SK-N-SH (cell line): ENCODE measurements around the gene NFASC. TPM values are rescaled to one million over a fixed set of nuclear protein-coding genes. Genes with fewer than 3 reads are reported as not detected.

Experiments
- CTCF ChIA-PET: fragments of 300-600, 350-600 bp; formaldehyde crosslinking; extraction: SDS; loops from one replicate; lab custom pipeline; 2021; lab: Yijun Ruan, JAX
- POLR2A ChIA-PET: fragments of 350-600 bp; sonication (Branson Sonifier 250); formaldehyde crosslinking; extraction: SDS; loops from one replicate; lab custom pipeline; 2020; ENCODE audit warnings: antibody characterized with exemption, inconsistent platforms; lab: Yijun Ruan, JAX
- DNase-seq: peaks from one replicate; pipeline ENCODE4 v3.0.0; 2012
- H2AFZ ChIP-seq: fragments of 200-600 bp; sonication (generic); 2 replicates; pipeline ENCODE4 v1.8.1; 2016; ENCODE audit warnings: antibody characterized with exemption, mild to moderate bottlenecking, low read depth
- H3F3A ChIP-seq: fragments of 200-600 bp; sonication (generic); replicated peaks from 2 replicates; pipeline ENCODE3; 2016; ENCODE audit warnings: antibody characterized with exemption, mild to moderate bottlenecking; ENCODE audit not compliant: insufficient read depth
- H3K27ac ChIP-seq, 2 experiments: fragments of 200-500 bp in 1 of 2; fragments of 200-600 bp in 1 of 2; sonication (Bioruptor generic) in 1 of 2; sonication (generic), shearing (Covaris generic) in 1 of 2; 2 replicates each; pipeline versions ENCODE4 v1.5.1 to v1.6.1; 2014 to 2016; ENCODE audit warnings: low read depth in 2 of 2, inconsistent platforms in 1 of 2, low read length in 1 of 2, mild to moderate bottlenecking in 1 of 2, mixed read lengths in 1 of 2
- H3K27me3 ChIP-seq: fragments of 200-600 bp; sonication (generic), shearing (Covaris generic); 2 replicates; pipeline ENCODE4 v1.6.1; 2016; ENCODE audit warnings: mixed run types; ENCODE audit not compliant: insufficient read depth
- H3K36me3 ChIP-seq, 2 experiments: fragments of 200-500 bp in 1 of 2; fragments of 200-600 bp in 1 of 2; sonication (Bioruptor generic) in 1 of 2; sonication (generic) in 1 of 2; replicated peaks in 1 of 2; 2 replicates each; pipeline versions ENCODE3 to v1.5.1; 2014 to 2016; ENCODE audit warnings: low read length in 1 of 2, mild to moderate bottlenecking in 1 of 2; ENCODE audit not compliant: insufficient read depth in 2 of 2, control insufficient read depth in 1 of 2
- H3K4me1 ChIP-seq, 2 experiments: fragments of 200-500 bp in 1 of 2; fragments of 200-600 bp in 1 of 2; sonication (Bioruptor generic) in 1 of 2; sonication (generic), shearing (Covaris generic) in 1 of 2; 2 replicates each; pipeline versions ENCODE4 v1.5.1 to v1.6.1; 2014 to 2016; ENCODE audit warnings: low read depth in 1 of 2, low read length in 1 of 2, mixed run types in 1 of 2; ENCODE audit not compliant: insufficient read depth in 2 of 2, control insufficient read depth in 1 of 2
- H3K4me2 ChIP-seq: fragments of 200-600 bp; sonication (generic), shearing (Covaris generic); 2 replicates; pipeline ENCODE4 v1.6.1; 2017; ENCODE audit warnings: mixed run types
- H3K4me3 ChIP-seq, 2 experiments: fragments of 200-500 bp in 1 of 2; fragments of 200-600 bp in 1 of 2; sonication (Bioruptor generic) in 1 of 2; sonication (generic), shearing (Covaris generic) in 1 of 2; 2 replicates each; pipeline versions ENCODE4 v1.5.1 to v1.8.1; 2014 to 2016; ENCODE audit warnings: low read depth in 2 of 2, inconsistent platforms in 1 of 2, low read length in 1 of 2, mild to moderate bottlenecking in 1 of 2, mixed read lengths in 1 of 2, moderate library complexity in 1 of 2
- H3K79me2 ChIP-seq: fragments of 200-600 bp; sonication (generic); 2 replicates; pipeline ENCODE4 v1.8.1; 2017; ENCODE audit warnings: mild to moderate bottlenecking; ENCODE audit not compliant: insufficient read depth
- H3K9ac ChIP-seq: fragments of 200-600 bp; sonication (generic); 2 replicates; pipeline ENCODE4 v1.6.1; 2017; ENCODE audit warnings: mixed run types
- H3K9me2 ChIP-seq: fragments of 200-600 bp; sonication (generic); 2 replicates; pipeline ENCODE4 v1.6.1; 2017; ENCODE audit warnings: mixed run types
- H3K9me3 ChIP-seq: fragments of 200-600 bp; sonication (generic); 2 replicates; pipeline ENCODE4 v1.6.1; 2017; ENCODE audit warnings: mixed run types, mild to moderate bottlenecking, moderate library complexity
- H4K20me1 ChIP-seq: fragments of 200-600 bp; sonication (generic); 2 replicates; pipeline ENCODE4 v1.6.1; 2017; ENCODE audit warnings: mild to moderate bottlenecking, mixed run types; ENCODE audit not compliant: insufficient read depth
- CHD2 ChIP-seq: fragments of 150-350 bp; IDR thresholded peaks from 2 replicates; pipeline ENCODE4 v1.6.1; 2018; ENCODE audit warnings: low read length; ENCODE audit not compliant: partially characterized antibody
- CTCF ChIP-seq: fragments of 200-600 bp; sonication (generic); IDR thresholded peaks from 2 replicates; pipeline ENCODE4 v1.6.1; 2017; ENCODE audit warnings: antibody characterized with exemption, mild to moderate bottlenecking, moderate library complexity
- FOXJ3 ChIP-seq: sonication (generic); formaldehyde crosslinking; IDR thresholded peaks from 2 replicates; pipeline ENCODE4 v1.5.1; 2020; ENCODE audit warnings: mild to moderate bottlenecking, missing genetic modification reagents
- FOXM1 ChIP-seq: IDR thresholded peaks from 2 replicates; pipeline ENCODE4 v1.4.0; 2012; ENCODE audit warnings: low read depth, mild to moderate bottlenecking
- IRF3 ChIP-seq: fragments of 150-350 bp; IDR thresholded peaks from 2 replicates; pipeline ENCODE4 v1.6.1; 2016; ENCODE audit warnings: mild to moderate bottlenecking, low read depth, low read length
- MEF2A ChIP-seq: IDR thresholded peaks from 2 replicates; pipeline ENCODE4 v1.4.0; 2012; ENCODE audit warnings: low read depth, borderline replicate concordance
- MXI1 ChIP-seq: IDR thresholded peaks from 2 replicates; pipeline ENCODE4 v1.6.1; 2012; ENCODE audit warnings: mild to moderate bottlenecking, low read depth, low read length, improper control_type of control experiment
- NFIC ChIP-seq: IDR thresholded peaks from 2 replicates; pipeline ENCODE4 v1.4.0; 2012; ENCODE audit warnings: borderline replicate concordance
- POLR2AphosphoS5 ChIP-seq: IDR thresholded peaks from 2 replicates; pipeline ENCODE4 v1.6.1; 2012; ENCODE audit warnings: low read depth, low read length
- RFX5 ChIP-seq: IDR thresholded peaks from 2 replicates; pipeline ENCODE4 v1.6.1; 2012; ENCODE audit warnings: mild to moderate bottlenecking, improper control_type of control experiment, low read length
- RXRA ChIP-seq: IDR thresholded peaks from 2 replicates; pipeline ENCODE4 v1.4.0; 2012; ENCODE audit warnings: low read depth, mild to moderate bottlenecking, borderline replicate concordance
- TAF1 ChIP-seq: IDR thresholded peaks from 2 replicates; pipeline ENCODE4 v1.6.1; 2012; ENCODE audit warnings: low read depth, mild to moderate bottlenecking, low read length, moderate library complexity, borderline replicate concordance
- TCF12 ChIP-seq: IDR thresholded peaks from 2 replicates; pipeline ENCODE4 v1.4.0; 2012
- USF1 ChIP-seq: IDR thresholded peaks from 2 replicates; pipeline ENCODE4 v1.4.0; 2012; ENCODE audit warnings: low read depth, borderline replicate concordance
- USF2 ChIP-seq: fragments of 150-350 bp; IDR thresholded peaks from 2 replicates; pipeline ENCODE4 v1.6.1; 2017; ENCODE audit warnings: antibody characterized with exemption, low read length, low read depth, borderline replicate concordance
- ZBTB33 ChIP-seq: IDR thresholded peaks from 2 replicates; pipeline ENCODE4 v1.4.0; 2012; ENCODE audit warnings: low read depth, borderline replicate concordance
- WGBS: methylation state at CpG from one replicate; pipeline ENCODE4 v1.1.6; 2017; ENCODE audit warnings: low lambda C conversion rate; 5-methylcytosine and 5-hydroxymethylcytosine counted together
- polyA plus RNA-seq, 3 experiments: library from polyadenylated mRNA; depleted of rRNA; stranded (reverse); fragments of >200 nt; gene quantifications; 2 replicates each; pipeline ENCODE4 v1.2.3, GENCODE V29; 2012

Gene NFASC
- polyA plus RNA-seq, 1 of the 3 experiments (the other 2 are of a cell fraction): 6.0 TPM

- Histone ChIP-seq H3K4me2 (no peak overlapping the region), H3K27ac (no peak overlapping the region), H3K27me3 (no peaks in the 10 kb centered on the region), H3F3A (no peaks in the 10 kb centered on the region), H3K9ac (no peak overlapping the region), H3K79me2 (no peaks in the 10 kb centered on the region), H3K9me2 (no peaks in the 10 kb centered on the region), H2AFZ (no peak overlapping the region), H4K20me1 (no peaks in the 10 kb centered on the region), H3K4me3 (no peak overlapping the region), H3K36me3 (no peaks in the 10 kb centered on the region), H3K9me3 (no peaks in the 10 kb centered on the region), H3K4me1 (peaks cover 0 to 2% of the 10 kb centered on the region in 2 experiments; a peak in 2 of 4 replicates)
- no peak for TF ChIP-seq RFX5
- TF ChIP-seq FOXJ3: no peak
- TF ChIP-seq MXI1: no peak
- no peak for TF ChIP-seq ZBTB33
- no peak for TF ChIP-seq USF2
- TF ChIP-seq TCF12: no peak
- no peak for TF ChIP-seq TAF1
- no peak for TF ChIP-seq CTCF
- no peak for TF ChIP-seq IRF3
- ChIA-PET CTCF (interaction anchor here (1.1 to 3.9 kb wide), 4 partner anchors 13 to 76 kb away, joined by 3 to 23 read pairs (median 8); partner anchors contain the start of gene NFASC), POLR2A (no interaction called here)
- 79% methylated on average over 3 of the region's 3 CpGs for WGBS
- no peak for DNase-seq
Measured at GRCh38 chr1:204883405-204883804, 12.7 kb downstream of the NFASC start.

GRCh38 chr1:204885288-204885711 is 14.6 kb downstream of the NFASC start:
- Histone ChIP-seq H3K27ac (no peak overlapping the region), H3K79me2 (no peaks in the 10 kb centered on the region), H2AFZ (no peak overlapping the region), H3K4me3 (no peak overlapping the region), H3K9ac (no peak overlapping the region), H3K4me1 (peaks cover 0 to 16% of the 10 kb centered on the region in 2 experiments; a peak in 3 of 4 replicates), H3K27me3 (no peaks in the 10 kb centered on the region), H3K4me2 (no peak overlapping the region), H3F3A (no peaks in the 10 kb centered on the region), H3K36me3 (no peaks in the 10 kb centered on the region), H3K9me2 (no peaks in the 10 kb centered on the region), H3K9me3 (no peaks in the 10 kb centered on the region), H4K20me1 (no peaks in the 10 kb centered on the region)
- POLR2A ChIA-PET: no interaction called here
- CTCF ChIA-PET: interaction anchor here (0.6 to 5.5 kb wide), 5 partner anchors 12 to 616 kb away, joined by 3 to 29 read pairs (median 4); no protein-coding TSS in a partner anchor
- TF ChIP-seq ZBTB33: no peak
- TF ChIP-seq FOXM1: no peak
- no peak for TF ChIP-seq RXRA
- TF ChIP-seq NFIC: no peak
- no peak for TF ChIP-seq CHD2
- no peak for TF ChIP-seq POLR2AphosphoS5
- no peak for TF ChIP-seq MEF2A
- no peak for TF ChIP-seq MXI1
- TF ChIP-seq USF1: no peak
- DNase-seq: no peak
- WGBS: 55% methylated on average over 4 of the region's 4 CpGs
